Measurements from ENCODE around the gene MOV10L1.
A peak's percentile ranks its signal among the peaks of the same experiment; 100 is the strongest.

The MOV10L1 gene

GRCh38 chr22:50209893-50210292, 120.1 kb downstream of the MOV10L1 start:
- H3K4me3 ChIP-seq (ENCODE audit: low read length) = no peak overlapping the region
- peaks cover 46% of the 10 kb centered on the region for H3K36me3 ChIP-seq (ENCODE audit: control insufficient read depth, insufficient read depth, low read length, severe bottlenecking)
- DNase-seq (ENCODE audit: low read depth) = peak; percentile 82
- peaks cover 14% of the 10 kb centered on the region for H3K4me1 ChIP-seq (ENCODE audit: control insufficient read depth, insufficient read depth, low read length)
- no peaks in the 10 kb centered on the region for H3K27me3 ChIP-seq (replicated peaks; ENCODE audit: control insufficient read depth, insufficient read depth, low read length)
- no peak overlapping the region for H3K9ac ChIP-seq (ENCODE audit: low read length)
- no peaks in the 10 kb centered on the region for H3K9me3 ChIP-seq (ENCODE audit: control insufficient read depth, low read length)

DNA sequence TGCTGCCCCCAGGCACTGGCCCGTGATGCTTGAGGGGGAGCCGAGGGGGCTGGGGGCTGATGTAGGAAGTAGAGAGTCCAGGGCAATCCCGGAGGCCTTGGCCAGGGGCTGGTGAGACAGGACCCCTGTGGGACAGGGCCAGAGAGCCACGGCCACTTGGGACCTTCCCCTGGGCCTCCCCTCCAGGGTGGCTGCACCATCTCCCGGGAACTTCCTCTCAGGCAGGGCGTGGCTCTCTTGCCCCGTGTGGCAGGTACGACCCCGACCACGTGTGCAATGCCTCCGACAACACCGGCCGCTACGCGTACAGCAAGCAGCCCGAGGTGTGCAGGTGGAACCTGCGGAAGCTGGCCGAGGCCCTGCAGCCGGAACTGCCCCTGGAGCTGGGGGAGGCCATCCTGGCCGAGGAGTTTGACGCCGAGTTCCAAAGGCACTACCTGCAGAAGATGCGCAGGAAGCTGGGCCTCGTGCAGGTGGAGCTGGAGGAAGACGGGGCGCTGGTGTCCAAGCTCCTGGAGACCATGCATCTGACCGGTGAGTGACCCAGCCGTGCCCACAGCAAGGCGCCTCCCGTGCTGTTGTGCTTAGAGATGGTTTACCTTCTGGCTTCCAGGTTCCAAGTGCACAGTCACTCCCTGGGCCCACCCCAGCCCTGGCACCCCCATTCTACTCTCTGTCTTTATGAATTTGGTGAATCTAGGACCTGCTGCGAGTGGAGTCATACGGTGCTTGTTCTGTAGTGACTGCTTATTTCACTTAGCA, 120.8 kb downstream of the MOV10L1 start:
- Histone ChIP-seq H3K9me3 (ENCODE audit: control insufficient read depth, low read length) (no peaks in the 10 kb centered on the region), H3K36me3 (ENCODE audit: control insufficient read depth, insufficient read depth, low read length, severe bottlenecking) (peaks cover 50% of the 10 kb centered on the region)

GRCh38 chr22:50211147-50211546, 121.3 kb downstream of the MOV10L1 start:
- peaks cover 56% of the 10 kb centered on the region for H3K36me3 ChIP-seq (ENCODE audit: control insufficient read depth, insufficient read depth, low read length, severe bottlenecking)
- no peak overlapping the region for H3K9ac ChIP-seq (ENCODE audit: low read length)
- H3K9me3 ChIP-seq (ENCODE audit: control insufficient read depth, low read length) = no peaks in the 10 kb centered on the region
- no peak overlapping the region for H3K4me3 ChIP-seq (ENCODE audit: low read length)
- DNase-seq (ENCODE audit: low read depth) = no peak
- no peaks in the 10 kb centered on the region for H3K27me3 ChIP-seq (replicated peaks; ENCODE audit: control insufficient read depth, insufficient read depth, low read length)
- peaks cover 6% of the 10 kb centered on the region for H3K4me1 ChIP-seq (ENCODE audit: control insufficient read depth, insufficient read depth, low read length)

More for the DNA sequence above, 120.8 kb downstream of the MOV10L1 start:
- Histone ChIP-seq H3K27me3 (replicated peaks; ENCODE audit: control insufficient read depth, insufficient read depth, low read length) (no peaks in the 10 kb centered on the region), H3K4me3 (ENCODE audit: low read length) (no peak overlapping the region), H3K9ac (ENCODE audit: low read length) (no peak overlapping the region), H3K4me1 (ENCODE audit: control insufficient read depth, insufficient read depth, low read length) (peaks cover 10% of the 10 kb centered on the region)
- DNase-seq (ENCODE audit: low read depth) = no peak

All from adipocyte (in vitro differentiated cells).